Progenitor cell of endocrine pancreas (in vitro differentiated cells): Measurements from ENCODE around the gene COL27A1. TPM values are rescaled to one million over a fixed set of nuclear protein-coding genes. Genes with fewer than 3 reads are reported as not detected.

Source experiments
- DNase-seq: peaks from one replicate; pipeline ENCODE4 v3.0.0; 2021; ENCODE audit warnings: low spot score; ENCODE audit not compliant: unreplicated experiment
- H3K27ac Mint-ChIP-seq: 2 replicates; pipeline ENCODE4 v1.8.0; 2021; ENCODE audit warnings: mild to moderate bottlenecking, moderate library complexity, mixed read lengths
- H3K27me3 Mint-ChIP-seq: 2 replicates; pipeline ENCODE4 v1.8.0; 2021; ENCODE audit warnings: mixed read lengths
- H3K36me3 Mint-ChIP-seq: 2 replicates; pipeline ENCODE4 v1.8.0; 2022; ENCODE audit warnings: mixed read lengths; ENCODE audit not compliant: insufficient read depth
- H3K4me1 Mint-ChIP-seq: 2 replicates; pipeline ENCODE4 v1.8.0; 2021; ENCODE audit warnings: low read depth, mixed read lengths
- H3K4me3 Mint-ChIP-seq: 2 replicates; pipeline ENCODE4 v1.8.0; 2021; ENCODE audit warnings: low read depth, mild to moderate bottlenecking, moderate library complexity, mixed read lengths
- H3K9me3 Mint-ChIP-seq: 2 replicates; pipeline ENCODE4 v1.8.0; 2021; ENCODE audit warnings: low read depth, mixed read lengths
- total RNA-seq: library from RNA; stranded (reverse); gene quantifications from 2 replicates; pipeline ENCODE4 v1.2.1, GENCODE V29; 2021
- TF ChIP-seq, protein P1 (sequence below): fragments of 200-600 bp; sonication (generic); IDR thresholded peaks from one replicate; pipeline ENCODE4 v1.5.0; 2021; ENCODE audit warnings: antibody characterized with exemption, mild to moderate bottlenecking; ENCODE audit not compliant: unreplicated experiment

COL27A1 gene
- total RNA-seq, 1 donor from 2014 or later: 178 TPM

DNA sequence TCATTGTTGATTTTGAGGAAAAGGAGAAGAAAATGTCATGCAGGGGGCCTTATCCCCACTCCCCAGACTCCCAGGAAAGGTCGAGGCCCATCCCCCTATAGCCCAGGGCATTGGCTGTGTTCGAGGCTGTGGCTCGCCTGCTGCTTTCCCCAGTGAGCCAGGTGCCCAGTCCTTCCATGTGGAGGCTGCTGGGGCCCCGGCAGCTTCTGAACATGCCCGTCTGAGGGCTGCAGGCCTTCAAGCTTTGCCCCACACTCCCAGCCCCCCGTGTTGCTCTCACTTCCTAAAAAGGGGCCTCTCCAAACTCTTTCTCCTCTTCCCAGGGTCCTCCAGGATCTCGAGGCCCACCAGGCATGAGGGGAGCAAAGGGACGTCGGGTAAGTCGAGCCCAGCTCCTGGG lies 102.9 kb downstream of the COL27A1 start:
- Mint-ChIP-seq H3K27me3 (no peaks in the 10 kb centered on the region), H3K36me3 (peaks cover 8% of the 10 kb centered on the region), H3K4me1 (no peaks in the 10 kb centered on the region), H3K4me3 (no peak overlapping the region), H3K27ac (no peak overlapping the region), H3K9me3 (no peaks in the 10 kb centered on the region)
- TF ChIP-seq, protein P1, sequence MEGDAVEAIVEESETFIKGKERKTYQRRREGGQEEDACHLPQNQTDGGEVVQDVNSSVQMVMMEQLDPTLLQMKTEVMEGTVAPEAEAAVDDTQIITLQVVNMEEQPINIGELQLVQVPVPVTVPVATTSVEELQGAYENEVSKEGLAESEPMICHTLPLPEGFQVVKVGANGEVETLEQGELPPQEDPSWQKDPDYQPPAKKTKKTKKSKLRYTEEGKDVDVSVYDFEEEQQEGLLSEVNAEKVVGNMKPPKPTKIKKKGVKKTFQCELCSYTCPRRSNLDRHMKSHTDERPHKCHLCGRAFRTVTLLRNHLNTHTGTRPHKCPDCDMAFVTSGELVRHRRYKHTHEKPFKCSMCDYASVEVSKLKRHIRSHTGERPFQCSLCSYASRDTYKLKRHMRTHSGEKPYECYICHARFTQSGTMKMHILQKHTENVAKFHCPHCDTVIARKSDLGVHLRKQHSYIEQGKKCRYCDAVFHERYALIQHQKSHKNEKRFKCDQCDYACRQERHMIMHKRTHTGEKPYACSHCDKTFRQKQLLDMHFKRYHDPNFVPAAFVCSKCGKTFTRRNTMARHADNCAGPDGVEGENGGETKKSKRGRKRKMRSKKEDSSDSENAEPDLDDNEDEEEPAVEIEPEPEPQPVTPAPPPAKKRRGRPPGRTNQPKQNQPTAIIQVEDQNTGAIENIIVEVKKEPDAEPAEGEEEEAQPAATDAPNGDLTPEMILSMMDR: no peak
- no peak for DNase-seq

DNA sequence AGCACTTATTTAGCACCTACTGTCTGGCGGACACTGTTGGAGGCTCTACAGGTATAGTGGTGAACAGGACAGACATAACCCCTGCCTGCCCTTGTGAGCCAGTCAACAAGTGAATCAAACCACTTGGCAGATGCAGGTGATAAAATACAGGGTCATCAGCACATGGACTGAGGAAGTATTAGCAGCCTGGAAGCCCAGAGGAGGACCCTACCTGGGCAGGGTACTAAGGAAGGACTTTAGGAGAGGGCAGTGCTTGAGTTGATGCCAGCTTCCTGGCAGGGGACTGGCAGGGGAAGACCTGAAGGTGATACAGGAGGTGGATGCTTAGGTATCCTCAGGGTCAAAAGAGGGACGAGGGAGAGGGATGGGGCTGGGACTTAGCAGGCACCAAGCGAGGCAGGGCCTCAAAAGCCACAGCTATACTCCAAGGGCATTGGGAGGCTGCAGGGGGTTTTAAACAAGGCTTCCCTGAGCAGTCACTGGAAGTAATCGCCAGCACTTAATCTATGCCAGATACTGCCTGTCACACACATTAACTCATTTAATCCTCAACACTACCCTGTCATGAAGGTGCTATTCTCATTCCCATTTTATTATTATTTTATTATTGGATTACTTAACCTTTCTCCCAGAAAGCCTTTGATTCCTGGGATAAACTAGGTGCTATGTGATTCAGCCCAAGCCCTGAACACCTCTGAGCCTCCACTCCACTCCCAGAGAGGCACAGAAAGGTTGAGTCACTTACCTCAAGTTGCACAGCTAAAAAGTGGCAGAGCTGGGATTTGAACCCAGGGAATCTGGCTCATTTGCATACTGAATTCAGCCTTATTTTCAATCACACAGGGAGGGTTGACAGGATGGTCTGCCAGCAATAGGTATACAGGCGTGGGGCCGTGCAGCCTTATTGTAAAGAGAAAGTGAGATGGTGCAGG lies 103.8 kb downstream of the COL27A1 start:
- Mint-ChIP-seq H3K27me3 (no peaks in the 10 kb centered on the region), H3K4me1 (no peaks in the 10 kb centered on the region), H3K36me3 (peaks cover 7% of the 10 kb centered on the region), H3K4me3 (no peak overlapping the region), H3K27ac (peak overlapping the region; percentile 58), H3K9me3 (no peaks in the 10 kb centered on the region)
- TF ChIP-seq, protein P1: no peak
- no peak for DNase-seq

DNA sequence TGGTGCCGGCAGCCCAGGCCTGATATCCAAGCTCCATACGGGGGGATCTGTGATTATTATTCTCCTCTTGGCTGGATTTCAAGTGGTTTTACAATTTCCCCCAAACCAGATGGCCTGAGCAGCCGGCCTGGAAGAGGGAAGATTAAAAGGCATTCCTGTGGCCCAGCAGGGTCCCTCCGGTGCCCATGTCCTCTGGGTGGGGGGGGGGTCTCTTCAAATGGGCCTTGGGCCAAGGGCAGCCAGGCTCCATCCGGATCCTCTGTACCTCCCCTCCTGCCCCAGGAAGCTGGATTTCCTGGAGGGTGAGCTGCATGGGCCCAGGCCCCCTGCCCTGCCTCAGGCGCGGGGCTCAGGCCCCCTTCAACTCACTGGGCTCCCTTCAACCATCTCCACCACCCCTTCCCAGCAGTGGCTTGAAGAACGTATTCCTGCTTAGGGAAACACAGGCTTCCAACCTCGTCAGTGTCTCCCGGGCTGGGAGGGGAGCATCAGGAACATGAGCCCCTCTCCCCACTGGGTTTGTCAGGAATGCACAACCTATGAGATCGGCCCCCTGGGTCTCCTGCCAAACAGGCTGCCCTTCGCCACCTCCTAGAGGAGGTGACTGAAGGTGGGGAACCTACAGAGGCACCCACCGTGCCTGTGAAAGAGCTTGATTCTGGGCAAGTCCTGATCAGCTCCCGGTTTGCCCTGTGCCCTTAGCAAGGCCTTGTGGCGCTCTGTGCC lies 104.6 kb downstream of the COL27A1 start:
- Mint-ChIP-seq H3K4me1 (no peaks in the 10 kb centered on the region), H3K36me3 (peaks cover 5% of the 10 kb centered on the region), H3K27me3 (no peaks in the 10 kb centered on the region), H3K27ac (no peak overlapping the region), H3K4me3 (no peak overlapping the region), H3K9me3 (no peaks in the 10 kb centered on the region)
- TF ChIP-seq, protein P1: no peak
- DNase-seq: no peak

DNA sequence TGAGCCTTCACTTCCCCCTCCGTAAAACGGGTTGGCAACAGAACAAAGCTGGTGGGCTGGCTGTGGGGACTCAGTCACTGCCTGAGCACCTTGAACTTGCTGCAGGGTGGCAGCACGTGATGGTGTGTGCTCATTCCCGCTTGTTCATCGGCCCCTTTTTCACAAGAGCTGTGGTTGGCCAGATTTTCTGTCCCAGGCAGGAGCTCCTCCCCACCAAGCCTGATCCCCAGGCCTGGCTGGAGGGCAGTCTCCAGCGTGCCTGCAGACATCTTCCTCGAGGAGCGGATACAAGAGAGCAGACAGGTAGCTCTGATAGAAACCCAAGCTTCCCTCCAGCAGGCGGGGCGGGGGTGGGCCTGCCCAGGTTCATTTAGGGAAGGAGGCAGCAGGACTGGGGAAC lies 105.7 kb downstream of the COL27A1 start:
- Mint-ChIP-seq H3K4me3 (no peak overlapping the region), H3K4me1 (no peaks in the 10 kb centered on the region), H3K27ac (no peak overlapping the region), H3K36me3 (peaks cover 12% of the 10 kb centered on the region), H3K27me3 (no peaks in the 10 kb centered on the region), H3K9me3 (no peaks in the 10 kb centered on the region)
- DNase-seq: no peak
- TF ChIP-seq, protein P1: no peak

DNA sequence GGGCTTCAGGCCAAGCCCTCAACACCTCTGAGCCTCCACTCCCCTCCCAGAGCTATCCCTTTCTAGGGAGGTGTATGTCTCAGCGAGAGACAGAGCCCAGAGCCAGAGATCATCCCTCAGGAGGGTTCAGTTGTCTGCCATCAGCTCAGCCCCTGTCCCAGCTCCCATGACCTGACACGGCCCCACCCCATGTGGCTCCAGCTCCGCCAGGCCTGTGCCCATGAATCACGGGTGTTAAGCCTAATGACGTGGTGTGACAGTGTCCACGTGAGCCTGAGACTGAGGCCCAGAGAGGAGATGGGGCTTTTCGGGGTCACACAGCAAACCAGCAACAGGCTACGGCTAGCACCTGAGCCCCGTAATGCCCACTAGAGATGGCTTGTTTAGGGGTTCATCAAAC lies 106.7 kb downstream of the COL27A1 start:
- no peaks in the 10 kb centered on the region for H3K4me1 Mint-ChIP-seq
- H3K27ac Mint-ChIP-seq: no peak overlapping the region
- no peak overlapping the region for H3K4me3 Mint-ChIP-seq
- no peak for DNase-seq
- peaks cover 14% of the 10 kb centered on the region for H3K36me3 Mint-ChIP-seq
- no peaks in the 10 kb centered on the region for H3K27me3 Mint-ChIP-seq
- no peaks in the 10 kb centered on the region for H3K9me3 Mint-ChIP-seq
- TF ChIP-seq, protein P1: no peak
